SK-N-MC (cell line): ENCODE results near the gene SH3BP5.

ENCODE experiments used
- DNase-seq: peaks from one replicate; pipeline ENCODE4 v3.0.0-alpha.2; 2011; ENCODE audit warnings: low read depth, low spot score
- H3K27ac ChIP-seq: fragments of 200-600 bp; sonication (generic); 2 replicates; pipeline ENCODE4 v1.5.1; 2016; ENCODE audit warnings: mixed run types
- H3K36me3 ChIP-seq: fragments of 200-600 bp; sonication (generic); 2 replicates; pipeline ENCODE4 v1.6.1; 2017; ENCODE audit warnings: antibody characterized with exemption, low read length, mixed read lengths; ENCODE audit not compliant: insufficient read depth
- H3K4me3 ChIP-seq: fragments of 200-600 bp; sonication (generic); 2 replicates; pipeline ENCODE4 v1.5.1; 2016
- H3K9ac ChIP-seq: fragments of 200-600 bp; sonication (generic); 2 replicates; pipeline ENCODE4 v1.8.0; 2017; ENCODE audit warnings: mixed run types, mixed read lengths; ENCODE audit not compliant: insufficient read length
- H3K9me3 ChIP-seq: fragments of 200-600 bp; sonication (generic); 2 replicates; pipeline ENCODE4 v1.6.1; 2017; ENCODE audit warnings: low read depth, mild to moderate bottlenecking, antibody characterized with exemption, low read length, moderate library complexity, mixed read lengths
- EZH2 ChIP-seq: fragments of 200-600 bp; sonication (generic); IDR thresholded peaks from one replicate; pipeline ENCODE4 v1.6.1; 2017; ENCODE audit warnings: antibody characterized with exemption
- FOXP2 ChIP-seq: optimal IDR thresholded peaks from 2 replicates; pipeline ENCODE3; 2011; ENCODE audit warnings: mild to moderate bottlenecking, moderate library complexity; ENCODE audit not compliant: insufficient read depth; ENCODE audit errors: extremely low read length, control extremely low read depth
- POLR2AphosphoS5 ChIP-seq: IDR thresholded peaks from 2 replicates; pipeline ENCODE4 v1.6.1; 2012; ENCODE audit warnings: mild to moderate bottlenecking, low read depth, low read length, borderline replicate concordance

SH3BP5 gene

GRCh38 chr3:15339786-15340215, 7.4 kb upstream of the SH3BP5 start:
- TF ChIP-seq EZH2 (no peak), POLR2AphosphoS5 (no peak; the same call in 1 of the 2 replicates), FOXP2 (no peak)
- H3K36me3 ChIP-seq, result no peaks in the 10 kb centered on the region
- peak; percentile 28 for DNase-seq
- no peak overlapping the region for H3K4me3 ChIP-seq
- H3K9ac ChIP-seq, result no peak overlapping the region
- no peaks in the 10 kb centered on the region for H3K9me3 ChIP-seq
- H3K27ac ChIP-seq, result no peak overlapping the region

GRCh38 chr3:15339001-15339400, 6.6 kb upstream of the SH3BP5 start:
- Histone ChIP-seq H3K9ac (no peak overlapping the region), H3K9me3 (no peaks in the 10 kb centered on the region), H3K4me3 (no peak overlapping the region), H3K36me3 (no peaks in the 10 kb centered on the region), H3K27ac (no peak overlapping the region)
- DNase-seq, result no peak
- TF ChIP-seq FOXP2 (no peak), EZH2 (no peak), POLR2AphosphoS5 (no peak)

GRCh38 chr3:15337963-15338362, 5.6 kb upstream of the SH3BP5 start:
- H3K9ac ChIP-seq, result no peak overlapping the region

GRCh38 chr3:15336057-15336456, 3.7 kb upstream of the SH3BP5 start:
- TF ChIP-seq FOXP2 (no peak), EZH2 (no peak), POLR2AphosphoS5 (no peak)
- Histone ChIP-seq H3K9me3 (no peaks in the 10 kb centered on the region), H3K36me3 (no peaks in the 10 kb centered on the region), H3K4me3 (no peak overlapping the region), H3K9ac (no peak overlapping the region), H3K27ac (no peak overlapping the region)
- no peak for DNase-seq

More at GRCh38 chr3:15337963-15338362, 5.6 kb upstream of the SH3BP5 start:
- no peak overlapping the region for H3K4me3 ChIP-seq
- no peak for DNase-seq
- no peak overlapping the region for H3K27ac ChIP-seq
- no peaks in the 10 kb centered on the region for H3K36me3 ChIP-seq
- H3K9me3 ChIP-seq, result no peaks in the 10 kb centered on the region
- TF ChIP-seq POLR2AphosphoS5 (no peak), EZH2 (no peak), FOXP2 (no peak)

GRCh38 chr3:15333956-15334263, 1.5 kb upstream of the SH3BP5 start:
- H3K9me3 ChIP-seq, result no peaks in the 10 kb centered on the region
- H3K36me3 ChIP-seq, result no peaks in the 10 kb centered on the region
- no peak overlapping the region for H3K9ac ChIP-seq
- H3K4me3 ChIP-seq, result no peak overlapping the region
- no peak overlapping the region for H3K27ac ChIP-seq
- DNase-seq, result no peak
- TF ChIP-seq FOXP2 (no peak), EZH2 (no peak)

GRCh38 chr3:15333099-15333955, 941 bp upstream of the SH3BP5 start:
- Histone ChIP-seq H3K4me3 (no peak overlapping the region), H3K9me3 (no peaks in the 10 kb centered on the region), H3K27ac (no peak overlapping the region), H3K9ac (no peak overlapping the region), H3K36me3 (no peaks in the 10 kb centered on the region)
- TF ChIP-seq FOXP2 (no peak), EZH2 (no peak), POLR2AphosphoS5 (no peak)
- DNase-seq, result no peak

- no peak for TF ChIP-seq FOXP2
- no peak for TF ChIP-seq POLR2AphosphoS5
- no peak for TF ChIP-seq EZH2
- DNase-seq, result no peak
- H3K36me3 ChIP-seq, result no peaks in the 10 kb centered on the region
- H3K4me3 ChIP-seq, result peak overlapping the region; percentile 78
- no peaks in the 10 kb centered on the region for H3K9me3 ChIP-seq
- no peak overlapping the region for H3K9ac ChIP-seq
- no peak overlapping the region for H3K27ac ChIP-seq
Measured at GRCh38 chr3:15331606-15332404, 581 bp downstream of the SH3BP5 start.

- Histone ChIP-seq H3K36me3 (no peaks in the 10 kb centered on the region), H3K4me3 (peak overlapping the region; percentile 78), H3K9ac (no peak overlapping the region), H3K27ac (no peak overlapping the region), H3K9me3 (no peaks in the 10 kb centered on the region)
- no peak for DNase-seq
- no peak for TF ChIP-seq EZH2
- TF ChIP-seq FOXP2, result no peak
- TF ChIP-seq POLR2AphosphoS5, result no peak
Measured at GRCh38 chr3:15331072-15331605, 1.2 kb downstream of the SH3BP5 start.
